Measurements from ENCODE around the gene SMIM26. TPM values are rescaled to one million over a fixed set of nuclear protein-coding genes. Genes with fewer than 3 reads are reported as not detected.

SMIM26 gene, protein sequence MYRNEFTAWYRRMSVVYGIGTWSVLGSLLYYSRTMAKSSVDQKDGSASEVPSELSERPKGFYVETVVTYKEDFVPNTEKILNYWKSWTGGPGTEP
- 85.1 and 88.3 TPM in 2 replicates for total RNA-seq (2014; rRNA removed; shearing (Covaris generic))

DNA sequence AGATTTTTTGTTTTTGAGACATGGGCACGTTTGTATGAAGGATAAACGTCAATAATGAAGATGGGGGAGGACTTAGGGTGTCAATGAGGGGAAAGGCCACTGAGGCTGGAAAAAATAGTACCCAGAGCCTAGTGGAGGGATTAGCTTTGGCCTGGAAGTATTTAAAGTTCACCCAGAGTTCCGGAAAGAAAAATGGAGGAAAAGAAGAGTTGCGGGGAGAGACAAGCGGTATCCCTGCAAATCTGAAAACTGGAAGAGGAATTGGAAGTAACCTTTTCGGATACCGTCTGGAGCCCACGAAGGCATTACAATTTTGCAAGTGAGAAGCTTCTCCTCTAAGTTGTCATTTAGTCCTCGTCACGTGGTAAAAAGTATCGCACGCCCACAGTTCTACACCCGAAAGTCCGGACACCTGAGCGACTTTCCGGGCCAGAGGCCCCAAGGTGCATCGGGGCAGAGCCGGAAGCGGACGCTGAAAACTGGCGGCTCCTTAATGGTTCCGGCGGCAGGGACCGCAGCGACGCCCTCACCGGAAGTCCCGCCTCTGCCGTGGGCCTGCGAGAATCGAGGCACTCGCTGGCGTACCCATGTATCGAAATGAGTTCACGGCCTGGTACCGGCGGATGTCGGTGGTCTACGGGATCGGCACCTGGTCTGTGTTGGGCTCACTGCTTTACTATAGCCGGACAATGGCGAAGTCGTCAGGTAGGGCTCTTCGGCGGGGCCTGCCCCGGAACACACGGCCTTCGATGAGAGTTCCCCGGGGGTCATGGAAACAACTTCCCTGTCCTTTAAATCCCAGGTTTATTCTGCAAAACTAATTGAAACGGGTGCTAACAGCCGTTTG, at the start of gene SMIM26:
Gene SMIM26 (plus strand): TSS at position 541 of the 847 bp plus-strand sequence. CDS start 47 bp downstream, at position 588.

GRCh38 chr20:18587665-18588573, 20.7 kb downstream of the SMIM26 start, which contains the start of gene DTD1:
Gene DTD1 (plus strand): TSS chr20:18588054. CDS start chr20:18588073, 19 bp downstream.

Small RNA genes lying within 50 kb of the gene (small RNA-seq; reads per million reads assigned to genes)
- gene RN7SL638P, result not detected
- gene RNU6ATAC34P, result not detected

Other genes with a start within 250 kb of the SMIM26 start
- 1.3 and 1.5 TPM in 2 replicates for gene DZANK1, start 100.4 kb upstream of the SMIM26 start, total RNA-seq (2014; rRNA removed; shearing (Covaris generic))
- 17.8 and 18.5 TPM in 2 replicates for gene POLR3F, start 100.0 kb upstream of the SMIM26 start, total RNA-seq (2014; rRNA removed; shearing (Covaris generic))
- gene RBBP9, start 70.2 kb upstream of the SMIM26 start, total RNA-seq (2014; rRNA removed; shearing (Covaris generic)), result 11.5 and 11.9 TPM in 2 replicates
- 56.8 and 62.0 TPM in 2 replicates for gene SEC23B, start 59.5 kb upstream of the SMIM26 start, total RNA-seq (2014; rRNA removed; shearing (Covaris generic))
- 126 and 130 TPM in 2 replicates for gene DTD1, start 20.6 kb downstream of the SMIM26 start, total RNA-seq (2014; rRNA removed; shearing (Covaris generic))
- not detected in 2 replicates for gene SCP2D1, start 246.4 kb downstream of the SMIM26 start, total RNA-seq (2014; rRNA removed; shearing (Covaris generic))